Measurements from ENCODE around the gene POLD2.

GRCh38 chr7:44124822-44125202 is 1.5 kb upstream of the POLD2 start:
- TF ChIP-seq, protein P1, sequence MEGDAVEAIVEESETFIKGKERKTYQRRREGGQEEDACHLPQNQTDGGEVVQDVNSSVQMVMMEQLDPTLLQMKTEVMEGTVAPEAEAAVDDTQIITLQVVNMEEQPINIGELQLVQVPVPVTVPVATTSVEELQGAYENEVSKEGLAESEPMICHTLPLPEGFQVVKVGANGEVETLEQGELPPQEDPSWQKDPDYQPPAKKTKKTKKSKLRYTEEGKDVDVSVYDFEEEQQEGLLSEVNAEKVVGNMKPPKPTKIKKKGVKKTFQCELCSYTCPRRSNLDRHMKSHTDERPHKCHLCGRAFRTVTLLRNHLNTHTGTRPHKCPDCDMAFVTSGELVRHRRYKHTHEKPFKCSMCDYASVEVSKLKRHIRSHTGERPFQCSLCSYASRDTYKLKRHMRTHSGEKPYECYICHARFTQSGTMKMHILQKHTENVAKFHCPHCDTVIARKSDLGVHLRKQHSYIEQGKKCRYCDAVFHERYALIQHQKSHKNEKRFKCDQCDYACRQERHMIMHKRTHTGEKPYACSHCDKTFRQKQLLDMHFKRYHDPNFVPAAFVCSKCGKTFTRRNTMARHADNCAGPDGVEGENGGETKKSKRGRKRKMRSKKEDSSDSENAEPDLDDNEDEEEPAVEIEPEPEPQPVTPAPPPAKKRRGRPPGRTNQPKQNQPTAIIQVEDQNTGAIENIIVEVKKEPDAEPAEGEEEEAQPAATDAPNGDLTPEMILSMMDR (IDR thresholded peaks at IDR 0.05), result no peak
- TF ChIP-seq POLR2AphosphoS5 (IDR thresholded peaks at IDR 0.05; ENCODE audit: insufficient read depth in 1 of 2, low read depth in 1 of 2), result no peak
